K562 (cell line): ENCODE results near the gene RNF17. TPM values are rescaled to one million over a fixed set of nuclear protein-coding genes. Genes with fewer than 3 reads are reported as not detected.

Experiments
- ATAC-seq: fragments of 200-7000 bp; cut with Tn5 transposase; 3 replicates; pipeline ENCODE4 v1.9.1; 2020; ENCODE audit warnings: moderate library complexity
- BruUV-seq: library from RNA; stranded (reverse); fragments of 400-500 nt; replicated peaks from 2 replicates; lab custom pipeline; 2021; lab: Mats Ljungman, UMichigan
- CTCF ChIA-PET: fragments of 300-600 bp; formaldehyde crosslinking; extraction: SDS; loops from one replicate; lab custom pipeline; 2021; ENCODE audit warnings: low intra/inter-chr PET ratio; lab: Yijun Ruan, JAX
- POLR2A ChIA-PET: fragments of 300-600, 350-650 bp; sonication (Branson Sonifier 250); formaldehyde crosslinking; extraction: SDS; loops from one replicate; lab custom pipeline; 2021; ENCODE audit warnings: antibody characterized with exemption, inconsistent platforms; lab: Yijun Ruan, JAX
- DNase-seq, 4 experiments: peaks; one replicate each; pipeline versions ENCODE4 v3.0.0 to v3.0.0-alpha.2; 2011 to 2018; ENCODE audit warnings: low spot score in 3 of 4, mixed read lengths in 3 of 4; ENCODE audit errors: extremely low read depth in 1 of 4
- FAIRE-seq: peaks from 2 replicates; lab custom pipeline; 2011; peaks lifted over from hg19 to GRCh38; lab: Jason Lieb, UNC
- H2AFZ ChIP-seq: 2 replicates; pipeline ENCODE4 v1.6.0; 2011; ENCODE audit warnings: low read depth, low read length, control low read depth, inconsistent platforms
- H3K27ac ChIP-seq: fragments of 200-600 bp; 3 replicates; pipeline ENCODE4 v1.8.0; 2011; ENCODE audit warnings: low read depth, mild to moderate bottlenecking, control low read depth, inconsistent platforms, low read length, moderate library complexity, mixed read lengths; ENCODE audit errors: extremely low read depth
- H3K27me3 ChIP-seq, 2 experiments: fragments of 300-600 bp in 1 of 2; 2 replicates in 1 of 2; 3 replicates in 1 of 2; pipeline versions ENCODE4 v1.6.0 to v1.8.0; 2011; ENCODE audit warnings: inconsistent platforms in 2 of 2, low read length in 2 of 2, mild to moderate bottlenecking in 1 of 2, mixed read lengths in 1 of 2, moderate library complexity in 1 of 2; ENCODE audit not compliant: control insufficient read depth in 2 of 2, insufficient read depth in 2 of 2
- H3K36me3 ChIP-seq: fragments of 300-600 bp; 3 replicates; pipeline ENCODE4 v1.8.0; 2011; ENCODE audit warnings: mild to moderate bottlenecking, low read length, inconsistent platforms; ENCODE audit not compliant: control insufficient read depth, insufficient read depth
- H3K4me1 ChIP-seq, 2 experiments: fragments of 200-600 bp in 1 of 2; replicated peaks in 1 of 2; 2 replicates in 1 of 2; 3 replicates in 1 of 2; pipeline versions ENCODE4 v1.5.1 to v1.8.0; 2011; ENCODE audit warnings: inconsistent platforms in 2 of 2, low read length in 2 of 2, mild to moderate bottlenecking in 1 of 2, mixed read lengths in 1 of 2, moderate library complexity in 1 of 2; ENCODE audit not compliant: control insufficient read depth in 2 of 2, insufficient read depth in 2 of 2
- H3K4me2 ChIP-seq: 2 replicates; pipeline ENCODE4 v1.6.1; 2011; ENCODE audit warnings: low read length, control low read depth, inconsistent platforms, mixed read lengths; ENCODE audit not compliant: insufficient read depth
- H3K4me3 ChIP-seq: fragments of 200-600 bp; sonication (generic), shearing (Covaris generic); 2 replicates; pipeline ENCODE4 v1.5.1; 2016; ENCODE audit warnings: control low read depth, inconsistent platforms
- H3K79me2 ChIP-seq: fragments of 200-600 bp; 3 replicates; pipeline ENCODE4 v1.8.0; 2011; ENCODE audit warnings: low read length, inconsistent platforms; ENCODE audit not compliant: control insufficient read depth, insufficient read depth
- H3K9ac ChIP-seq, 2 experiments: 2 replicates each; pipeline versions ENCODE4 v1.6.0 to v1.6.1; 2011; ENCODE audit warnings: low read depth in 2 of 2, low read length in 2 of 2, control low read depth in 1 of 2, inconsistent platforms in 1 of 2, mild to moderate bottlenecking in 1 of 2, mixed read lengths in 1 of 2; ENCODE audit not compliant: insufficient read depth in 1 of 2
- H3K9me1 ChIP-seq: one replicate; pipeline ENCODE4 v1.6.0; 2011; ENCODE audit warnings: inconsistent platforms, mild to moderate bottlenecking, low read length, moderate library complexity; ENCODE audit not compliant: control insufficient read depth, insufficient read depth
- H3K9me3 ChIP-seq: replicated peaks from 2 replicates; pipeline ENCODE4 v1.5.1; 2011; ENCODE audit warnings: low read depth, low read length, inconsistent platforms; ENCODE audit not compliant: control insufficient read depth, insufficient read depth
- H4K20me1 ChIP-seq: replicated peaks from 2 replicates; pipeline ENCODE4 v1.6.1; 2011; ENCODE audit warnings: low read length, inconsistent platforms, mixed read lengths; ENCODE audit not compliant: control insufficient read depth, insufficient read depth
- CREBBP ChIP-seq: IDR thresholded peaks from one replicate; pipeline ENCODE4 v1.6.1; 2012; ENCODE audit warnings: low read depth, mild to moderate bottlenecking, control low read depth, inconsistent platforms, low read length
- HNRNPLL ChIP-seq: fragments of 200-400 bp; formaldehyde crosslinking; IDR thresholded peaks from 2 replicates; pipeline ENCODE4 v1.6.1; 2017; ENCODE audit warnings: low read length, low read depth, mild to moderate bottlenecking; ENCODE audit not compliant: poor library complexity, severe bottlenecking
- NFIC ChIP-seq: fragments of 450-650 bp; IDR thresholded peaks from 2 replicates; pipeline ENCODE4 v1.6.1; 2017; ENCODE audit warnings: mild to moderate bottlenecking, inconsistent platforms
- NFIX ChIP-seq: fragments of 250-450 bp; sonication (Bioruptor Pico); IDR thresholded peaks from 2 replicates; pipeline ENCODE4 v1.4.0; 2020; ENCODE audit warnings: low read depth, mild to moderate bottlenecking, moderate library complexity
- PRMT5 ChIP-seq: sonication (generic); formaldehyde crosslinking; IDR thresholded peaks from 2 replicates; pipeline ENCODE4 v1.5.0; 2020; ENCODE audit warnings: missing genetic modification reagents
- STAT5B ChIP-seq: fragments of 250-450 bp; sonication (Bioruptor Pico); IDR thresholded peaks from 2 replicates; pipeline ENCODE4 v1.8.0; 2021; ENCODE audit warnings: mild to moderate bottlenecking, inconsistent platforms
- ZNF133 ChIP-seq: fragments of 250-450 bp; sonication (Bioruptor Pico); IDR thresholded peaks from 2 replicates; pipeline ENCODE4 v1.4.0; 2020; ENCODE audit warnings: mild to moderate bottlenecking
- ZNF232 ChIP-seq: sonication (generic); formaldehyde crosslinking; IDR thresholded peaks from 2 replicates; pipeline ENCODE4 v1.8.0; 2022; ENCODE audit warnings: mild to moderate bottlenecking, missing genetic modification reagents
- ZNF431 ChIP-seq: sonication (generic); formaldehyde crosslinking; IDR thresholded peaks from 2 replicates; pipeline ENCODE4 v1.8.0; 2022; ENCODE audit warnings: mild to moderate bottlenecking, missing genetic modification reagents
- ZNF764 ChIP-seq: fragments of 250-450 bp; sonication (Bioruptor Pico); IDR thresholded peaks from 2 replicates; pipeline ENCODE4 v1.4.0; 2020; ENCODE audit warnings: low read depth, mild to moderate bottlenecking, moderate library complexity
- WGBS: fragments of 100-300 bp; shearing (Covaris generic); methylation state at CpG from one replicate; pipeline ENCODE4 v1.1.6; 2016; ENCODE audit warnings: low coverage, mixed read lengths; ENCODE audit not compliant: insufficient coverage; ENCODE audit errors: missing lambda C conversion rate; 5-methylcytosine and 5-hydroxymethylcytosine counted together
- in situ Hi-C: fragments of 300-500 bp; cut with MboI; formaldehyde crosslinking; loops from 4 replicates; pipeline ENCODE4 v1.15.0; 2018; ENCODE audit warnings: inconsistent platforms, mixed read lengths
- intact Hi-C: fragments of 100-400 bp; cut with micrococcal nuclease; formaldehyde crosslinking; loops from 2 replicates; pipeline ENCODE4 v1.14.2; 2022
- polyA plus RNA-seq, 8 experiments: library from polyadenylated mRNA; depleted of rRNA in 4 of 8; stranded (reverse) in 5 of 8; unstranded in 3 of 8; fragments of >200 nt; fragmentation: Nextera tagmentation in 2 of 8; fragmentation: Illumina TruSeq in 1 of 8; extraction: Ambion mirVana in 2 of 8; extraction: Trizol in 1 of 8; gene quantifications; 2 replicates each; pipeline versions ENCODE4 v1.2.1 to v1.2.3, GENCODE V29; 2011 to 2014; ENCODE audit warnings: inconsistent platforms in 1 of 8, missing spikeins in 1 of 8
- total RNA-seq, 7 experiments: library from RNA; depleted of rRNA in 6 of 7; stranded (reverse); fragments of >200 nt in 6 of 7; fragmentation: Illumina TruSeq in 2 of 7; extraction: Trizol in 2 of 7; gene quantifications; 2 replicates each; pipeline versions ENCODE4 v1.2.1 to v1.2.3, GENCODE V29; 2011 to 2021; ENCODE audit warnings: low replicate concordance in 1 of 7
- TF ChIP-seq, protein P1 (sequence below): sonication (generic); formaldehyde crosslinking; IDR thresholded peaks from 2 replicates; pipeline ENCODE4 v1.8.1; 2023; ENCODE audit warnings: mild to moderate bottlenecking, missing genetic modification reagents, moderate library complexity

The RNF17 gene
- total and polyA plus RNA-seq, 9 of the 15 experiments (the other 6 are each of a cell fraction or from before 2014, with no cell fraction given): 0.11 to 0.90 (median 0.58) TPM

DNA sequence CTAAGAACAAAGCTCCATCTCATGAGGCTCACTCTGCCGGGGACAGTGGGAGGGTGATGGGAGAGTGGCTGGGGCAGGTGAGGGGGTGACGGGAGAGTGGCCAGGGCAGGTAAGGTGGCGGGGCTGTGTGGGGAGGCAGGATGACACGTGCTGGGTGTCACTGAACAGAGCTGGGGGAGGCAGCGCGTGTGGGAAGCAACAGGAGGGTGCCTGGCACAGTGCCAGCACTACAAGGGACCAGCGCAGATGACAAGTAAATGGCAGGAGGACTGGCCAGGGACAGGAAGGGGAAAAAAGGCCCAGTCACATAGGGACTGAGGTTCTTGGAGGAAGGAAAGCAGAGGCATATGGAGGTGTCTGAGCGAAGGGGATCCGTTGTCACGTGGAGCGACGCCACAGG, 129.9 kb downstream of the RNF17 start:
- H3K79me2 ChIP-seq: no peaks in the 10 kb centered on the region; the same call in 2 of the 3 replicates
- in situ Hi-C loops: no loop called here
- BruUV-seq: no TSS peak
- H3K9me1 ChIP-seq: no peaks in the 10 kb centered on the region
- H2AFZ ChIP-seq: no peak overlapping the region
- ATAC-seq (peak; percentile 38; the same call in 2 of the 3 replicates), DNase-seq (peak in 1 of 4 experiments; percentile 11), FAIRE-seq (no peak)
- no peaks in the 10 kb centered on the region for H4K20me1 ChIP-seq
- no peak overlapping the region for H3K27ac ChIP-seq
- POLR2A ChIA-PET: no interaction called here
- H3K9ac ChIP-seq: no peak overlapping the region; a peak in 1 of 4 replicates
- H3K4me3 ChIP-seq: no peak overlapping the region
- H3K4me2 ChIP-seq: no peak overlapping the region
- peaks cover 80% of the 10 kb centered on the region; the same call in 2 of the 3 replicates for H3K36me3 ChIP-seq
- WGBS: 88% methylated on average over 4 of the region's 12 CpGs
- TF ChIP-seq NFIC (peak; percentile 98), ZNF232 (CRISPR knock-in tag) (no peak), ZNF431 (CRISPR knock-in tag) (no peak), STAT5B (CRISPR knock-in tag) (no peak), NFIX (CRISPR knock-in tag) (peak; percentile 73), CREBBP (no peak), PRMT5 (no peak), ZNF133 (CRISPR knock-in tag) (no peak), HNRNPLL (no peak), ZNF764 (no peak)
- TF ChIP-seq, protein P1, sequence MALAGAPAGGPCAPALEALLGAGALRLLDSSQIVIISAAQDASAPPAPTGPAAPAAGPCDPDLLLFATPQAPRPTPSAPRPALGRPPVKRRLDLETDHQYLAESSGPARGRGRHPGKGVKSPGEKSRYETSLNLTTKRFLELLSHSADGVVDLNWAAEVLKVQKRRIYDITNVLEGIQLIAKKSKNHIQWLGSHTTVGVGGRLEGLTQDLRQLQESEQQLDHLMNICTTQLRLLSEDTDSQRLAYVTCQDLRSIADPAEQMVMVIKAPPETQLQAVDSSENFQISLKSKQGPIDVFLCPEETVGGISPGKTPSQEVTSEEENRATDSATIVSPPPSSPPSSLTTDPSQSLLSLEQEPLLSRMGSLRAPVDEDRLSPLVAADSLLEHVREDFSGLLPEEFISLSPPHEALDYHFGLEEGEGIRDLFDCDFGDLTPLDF (CRISPR knock-in tag): no peak
- no peaks in the 10 kb centered on the region for H3K27me3 ChIP-seq
- no peaks in the 10 kb centered on the region for H3K9me3 ChIP-seq
- intact Hi-C loops: no loop called here
- CTCF ChIA-PET: no interaction called here
- H3K4me1 ChIP-seq: peaks cover 0 to 9% of the 10 kb centered on the region in 2 experiments; a peak in 2 of 5 replicates
